Aorta (tissue), 5 donors: ENCODE results near the gene KCNQ1. TPM values are rescaled to one million over a fixed set of nuclear protein-coding genes. Genes with fewer than 3 reads are reported as not detected.

ENCODE experiments used
- ATAC-seq: fragments of 200-7000 bp; cut with Tn5 transposase; one replicate; pipeline ENCODE4 v1.9.1; 2022; ENCODE audit warnings: moderate library complexity; ENCODE audit not compliant: low FRiP score
- DNase-seq, 2 donors: peaks; one replicate each; pipeline ENCODE4 v3.0.0-alpha.2; 2020
- H3K27ac ChIP-seq, 2 donors: one replicate each; pipeline ENCODE4 v1.5.1; 2013; ENCODE audit warnings: low read length in 2 of 2, mild to moderate bottlenecking in 2 of 2, moderate library complexity in 2 of 2, control low read depth in 1 of 2, inconsistent platforms in 1 of 2, low read depth in 1 of 2
- H3K27me3 ChIP-seq, 2 donors: one replicate each; pipeline ENCODE4 v1.6.1; 2013; ENCODE audit warnings: control low read depth in 1 of 2, low read length in 1 of 2, mild to moderate bottlenecking in 1 of 2, moderate library complexity in 1 of 2; ENCODE audit not compliant: insufficient read depth in 2 of 2, control insufficient read depth in 1 of 2
- H3K36me3 ChIP-seq, 2 donors: one replicate each; pipeline ENCODE4 v1.6.1; 2013; ENCODE audit warnings: control low read depth in 1 of 2, low read length in 1 of 2, mild to moderate bottlenecking in 1 of 2; ENCODE audit not compliant: insufficient read depth in 2 of 2, control insufficient read depth in 1 of 2
- H3K4me1 ChIP-seq, 2 donors: one replicate each; pipeline ENCODE4 v1.6.1; 2013; ENCODE audit warnings: low read length in 2 of 2, control low read depth in 1 of 2, mild to moderate bottlenecking in 1 of 2, moderate library complexity in 1 of 2; ENCODE audit not compliant: insufficient read depth in 2 of 2, control insufficient read depth in 1 of 2
- H3K4me3 ChIP-seq, 2 donors: one replicate each; pipeline ENCODE4 v1.5.1; 2013; ENCODE audit warnings: low read length in 2 of 2, control low read depth in 1 of 2, mild to moderate bottlenecking in 1 of 2
- H3K9me3 ChIP-seq: one replicate; pipeline ENCODE4 v1.6.1; 2013; ENCODE audit warnings: mild to moderate bottlenecking, low read length; ENCODE audit not compliant: control insufficient read depth
- WGBS, 2 donors: extraction: QIAGEN DNeasy Blood & Tissue Kit; methylation state at CpG; one replicate each; pipeline ENCODE4 v1.1.7; 2013; 5-methylcytosine and 5-hydroxymethylcytosine counted together
- intact Hi-C, 2 donors: fragments of 100-400 bp; cut with DNase I; formaldehyde crosslinking; loops; one replicate each; pipeline versions ENCODE4 v1.14.2 to v1.15.0; 2022
- polyA plus RNA-seq, 2 donors: library from polyadenylated mRNA; stranded (reverse); fragments of 200-250 nt; gene quantifications; one replicate each; pipeline ENCODE4 v1.2.3, GENCODE V29; 2013
- total RNA-seq, 2 donors: library from RNA; stranded (reverse); fragmentation: NEBNext Ultra II Directional; extraction: Animal tissue kit (Norgen Biotek cat#: 25700); gene quantifications; one replicate each; pipeline ENCODE4 v1.2.1, GENCODE V29; 2021
- donor health status: healthy with polysubstance abuse.
- donor health status: Bipolar disorder and iron deficiency.
- donor health status: DM: no; HTN: no; CAD: no.
- donor health status: DM: no; HTN: no; CAD: no.
- donor health status: DM: yes; HTN: yes; CAD: no.

KCNQ1 gene
- total and polyA plus RNA-seq, 4 donors, result 0.67 to 11.5 (median 5.8) TPM

GRCh38 chr11:2408671-2409070 lies 36.1 kb upstream of the KCNQ1 start:
- WGBS, 2 donors, result 47 to 56% methylated on average over 11 of the region's 11 CpGs
- no peaks in the 10 kb centered on the region for H3K4me1 ChIP-seq
- ATAC-seq, result no peak
- H3K4me3 ChIP-seq, result no peak overlapping the region
- no peak overlapping the region for H3K27ac ChIP-seq
- H3K36me3 ChIP-seq, result no peaks in the 10 kb centered on the region
- intact Hi-C loops, result no loop called here
- H3K9me3 ChIP-seq, result no peaks in the 10 kb centered on the region
- no peaks in the 10 kb centered on the region for H3K27me3 ChIP-seq
- no peak for DNase-seq

- intact Hi-C loops, result no loop called here
- 34 to 44% methylated on average over 16 of the region's 16 CpGs for WGBS, 2 donors
- no peak for ATAC-seq
Observed at GRCh38 chr11:2409126-2409525, 35.7 kb upstream of the KCNQ1 start.

GRCh38 chr11:2409611-2410468 lies 35.0 kb upstream of the KCNQ1 start:
- H3K27me3 ChIP-seq, result no peaks in the 10 kb centered on the region
- no peak for DNase-seq
- H3K36me3 ChIP-seq, result no peaks in the 10 kb centered on the region
- no peaks in the 10 kb centered on the region for H3K4me1 ChIP-seq
- no peak overlapping the region for H3K27ac ChIP-seq
- no peaks in the 10 kb centered on the region for H3K9me3 ChIP-seq
- ATAC-seq, result no peak
- WGBS, 2 donors, result 55 to 57% methylated on average over 40 to 42 of the region's 42 CpGs
- intact Hi-C loops, result no loop called here
- H3K4me3 ChIP-seq, result no peak overlapping the region

More at GRCh38 chr11:2409126-2409525, 35.7 kb upstream of the KCNQ1 start:
- no peak overlapping the region for H3K27ac ChIP-seq
- no peaks in the 10 kb centered on the region for H3K4me1 ChIP-seq
- no peak overlapping the region for H3K4me3 ChIP-seq
- no peaks in the 10 kb centered on the region for H3K36me3 ChIP-seq
- H3K27me3 ChIP-seq, result no peaks in the 10 kb centered on the region
- DNase-seq, result no peak
- H3K9me3 ChIP-seq, result no peaks in the 10 kb centered on the region

GRCh38 chr11:2410616-2411015 lies 34.2 kb upstream of the KCNQ1 start:
- intact Hi-C loops, result no loop called here
- no peaks in the 10 kb centered on the region for H3K9me3 ChIP-seq
- H3K27ac ChIP-seq, result no peak overlapping the region
- DNase-seq (no peak), ATAC-seq (no peak)
- WGBS, 2 donors, result 83 to 92% methylated on average over 6 to 9 of the region's 9 CpGs
- H3K36me3 ChIP-seq, result no peaks in the 10 kb centered on the region
- no peak overlapping the region for H3K4me3 ChIP-seq
- no peaks in the 10 kb centered on the region for H3K27me3 ChIP-seq
- no peaks in the 10 kb centered on the region for H3K4me1 ChIP-seq

- Histone ChIP-seq H3K4me1 (no peaks in the 10 kb centered on the region), H3K36me3 (no peaks in the 10 kb centered on the region), H3K4me3 (no peak overlapping the region), H3K27me3 (no peaks in the 10 kb centered on the region), H3K27ac (no peak overlapping the region), H3K9me3 (no peaks in the 10 kb centered on the region)
- 82 to 83% methylated on average over 30 of the region's 30 CpGs for WGBS, 2 donors
- DNase-seq (no peak), ATAC-seq (no peak)
- intact Hi-C loops, result no loop called here
Observed at GRCh38 chr11:2411446-2412305, 33.1 kb upstream of the KCNQ1 start.

- intact Hi-C loops, result no loop called here
- Histone ChIP-seq H3K4me1 (no peaks in the 10 kb centered on the region), H3K27me3 (no peaks in the 10 kb centered on the region), H3K4me3 (no peak overlapping the region), H3K9me3 (no peaks in the 10 kb centered on the region), H3K27ac (no peak overlapping the region), H3K36me3 (no peaks in the 10 kb centered on the region)
- DNase-seq (no peak), ATAC-seq (no peak)
- WGBS, 2 donors, result 91% methylated on average over 6 of the region's 6 CpGs
Observed at GRCh38 chr11:2412323-2412722, 32.5 kb upstream of the KCNQ1 start.

- H3K4me3 ChIP-seq, result no peak overlapping the region
- no peaks in the 10 kb centered on the region for H3K36me3 ChIP-seq
- intact Hi-C loops, result no loop called here
- ATAC-seq (no peak), DNase-seq (no peak)
- no peaks in the 10 kb centered on the region for H3K9me3 ChIP-seq
- H3K4me1 ChIP-seq, result no peaks in the 10 kb centered on the region
- no peaks in the 10 kb centered on the region for H3K27me3 ChIP-seq
- 89 to 90% methylated on average over 39 to 43 of the region's 43 CpGs for WGBS, 2 donors
- no peak overlapping the region for H3K27ac ChIP-seq
Observed at GRCh38 chr11:2413742-2414579, 30.8 kb upstream of the KCNQ1 start.

- Histone ChIP-seq H3K27me3 (no peaks in the 10 kb centered on the region), H3K4me3 (no peak overlapping the region), H3K9me3 (no peaks in the 10 kb centered on the region), H3K4me1 (no peaks in the 10 kb centered on the region), H3K27ac (no peak overlapping the region), H3K36me3 (no peaks in the 10 kb centered on the region)
- ATAC-seq, result no peak
- intact Hi-C loops, result no loop called here
- DNase-seq, result no peak
- WGBS, 2 donors, result 88% methylated on average over 35 of the region's 35 CpGs
Observed at GRCh38 chr11:2414616-2415015, 30.2 kb upstream of the KCNQ1 start.
